Measurements from ENCODE around the gene KRT4. TPM values are rescaled to one million over a fixed set of nuclear protein-coding genes. Genes with fewer than 3 reads are reported as not detected.
A peak's percentile ranks its signal among the peaks of the same experiment; 100 is the strongest.

KRT4 gene
- polyA plus RNA-seq, 12 donors, result 0.23 to 677 (median 88.5) TPM; not detected in 6

- DNase-seq, result no peak
Observed at GRCh38 chr12:52794479-52795331, 19.2 kb downstream of the KRT4 start.

- no peak for DNase-seq
Observed at GRCh38 chr12:52792185-52793029, 21.5 kb downstream of the KRT4 start.

- DNase-seq, result no peak
Observed at GRCh38 chr12:52791271-52792184, 22.4 kb downstream of the KRT4 start.

DNA sequence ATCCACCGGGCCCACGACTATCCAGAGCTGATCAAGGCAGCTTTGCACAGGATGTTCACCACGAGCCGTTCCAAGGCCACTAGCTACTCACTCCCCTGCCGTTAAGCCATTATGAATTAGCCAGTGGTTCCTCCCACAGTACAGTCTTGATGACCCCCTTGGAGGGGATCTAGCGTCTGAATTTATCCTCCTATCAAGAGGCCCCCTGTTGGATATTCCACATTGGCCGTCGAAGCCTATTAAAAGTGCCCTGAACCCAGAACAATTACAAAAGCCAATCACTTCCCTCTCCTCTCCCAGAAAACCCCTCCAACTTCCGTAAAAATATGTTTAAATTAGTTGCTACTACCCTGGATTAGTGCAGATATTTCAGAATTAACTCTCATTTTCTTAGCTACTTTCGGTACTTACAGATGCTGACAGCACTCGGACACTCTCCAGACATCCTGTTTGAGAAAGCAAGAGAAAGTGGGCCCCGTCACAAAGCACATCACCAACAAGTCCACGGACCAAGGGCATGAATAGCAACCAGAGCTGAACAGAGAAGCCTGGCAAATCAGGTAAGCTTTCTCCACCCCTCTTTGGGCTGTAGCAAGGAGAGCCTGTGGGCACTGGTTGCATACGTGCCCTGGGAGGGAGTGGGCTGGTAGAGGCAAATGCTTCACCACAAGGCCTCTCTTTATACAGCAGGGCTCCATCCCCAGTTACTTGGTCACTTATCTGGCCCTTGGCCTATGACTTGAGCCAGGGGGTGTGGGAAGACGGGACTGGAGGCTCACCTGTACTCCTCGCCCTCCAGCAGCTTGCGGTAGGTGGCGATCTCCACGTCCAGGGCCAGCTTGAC is 23.3 kb downstream of the KRT4 start:
- DNase-seq, result no peak

DNA sequence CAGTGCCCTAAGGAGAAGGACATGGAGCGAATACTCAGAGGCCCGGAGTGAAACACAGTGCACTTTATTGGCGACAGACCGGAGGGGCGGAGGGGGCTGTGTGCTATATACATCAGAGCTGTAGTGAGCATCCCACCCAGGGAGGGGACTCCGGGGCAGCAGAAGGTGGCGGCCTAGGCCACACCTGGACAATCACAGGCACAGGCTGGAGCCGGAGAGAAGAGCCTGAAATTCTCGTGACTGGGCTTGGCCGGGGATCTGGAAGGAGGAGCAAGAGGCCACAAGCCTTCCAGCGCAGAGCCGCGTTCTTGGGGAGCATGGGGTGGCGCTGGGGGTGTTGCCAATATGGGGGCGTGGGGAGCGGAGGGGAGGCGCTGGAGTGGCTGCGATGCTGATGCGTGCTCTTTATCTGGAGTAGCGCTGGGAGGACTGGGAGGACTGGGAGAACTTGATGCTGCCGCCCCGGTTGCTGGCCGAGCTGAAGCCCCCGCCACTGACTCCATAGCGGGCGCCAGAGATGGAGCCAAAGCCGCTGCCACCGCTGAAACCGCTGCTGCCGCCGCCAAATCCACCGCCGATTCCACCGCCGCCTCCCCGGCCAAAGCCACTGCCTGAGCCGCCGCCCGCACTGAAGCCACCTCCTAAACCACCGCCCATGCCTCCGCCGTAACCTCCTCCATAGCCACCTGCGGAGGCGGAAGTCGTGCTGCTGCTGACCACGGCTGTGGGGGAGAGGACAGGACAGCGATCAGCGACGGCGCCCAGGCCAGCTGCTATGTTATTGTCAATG is 24.1 kb downstream of the KRT4 start:
- DNase-seq, result peak; percentile 7

- no peak for DNase-seq
Observed at GRCh38 chr12:52788876-52789636, 24.9 kb downstream of the KRT4 start.

- DNase-seq, result no peak
Observed at GRCh38 chr12:52788192-52788875, 25.6 kb downstream of the KRT4 start.

GRCh38 chr12:52787324-52788191 is 26.4 kb downstream of the KRT4 start:
- peak; percentile 39 for DNase-seq

DNA sequence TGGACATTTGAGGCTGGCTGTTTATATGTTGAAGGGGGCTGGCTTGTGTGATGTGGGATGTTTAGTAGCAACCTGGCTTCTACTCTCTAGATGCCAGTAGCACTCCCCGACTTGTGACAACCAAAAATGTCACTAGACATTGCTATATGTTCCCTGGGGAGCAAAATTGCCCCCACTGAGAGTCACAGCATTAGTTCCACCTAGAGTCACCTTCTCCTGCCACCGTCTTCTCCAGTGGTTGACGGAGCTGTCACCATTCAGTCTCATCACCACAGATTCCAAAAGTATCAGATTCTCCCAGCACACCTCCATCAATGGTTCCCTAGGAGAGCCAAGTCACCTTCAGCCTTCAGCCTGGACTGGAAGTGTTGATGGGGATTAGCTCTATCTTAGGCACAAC is 29.0 kb downstream of the KRT4 start:
- no peak for DNase-seq

GRCh38 chr12:52783563-52784316 is 30.2 kb downstream of the KRT4 start:
- no peak for DNase-seq

DNA sequence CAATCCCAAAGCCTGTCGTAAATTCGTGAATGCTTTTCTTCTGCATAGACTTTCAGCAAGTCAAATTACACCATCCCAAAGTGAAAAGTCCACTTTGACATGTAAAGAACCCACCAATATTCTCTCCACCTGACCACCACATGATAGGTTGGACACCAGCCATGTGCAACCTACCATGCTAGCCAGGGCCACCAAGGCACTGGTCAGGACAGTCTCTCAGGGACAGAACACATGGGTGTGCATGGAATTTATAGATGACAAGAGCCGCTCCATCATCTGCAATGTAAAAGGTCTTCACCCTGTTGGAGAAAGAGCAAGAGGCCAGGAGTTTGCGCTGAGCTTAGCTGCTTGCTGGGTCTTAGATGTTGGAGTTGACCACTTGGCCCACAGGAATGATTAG is 31.4 kb downstream of the KRT4 start:
- DNase-seq, result no peak

DNA sequence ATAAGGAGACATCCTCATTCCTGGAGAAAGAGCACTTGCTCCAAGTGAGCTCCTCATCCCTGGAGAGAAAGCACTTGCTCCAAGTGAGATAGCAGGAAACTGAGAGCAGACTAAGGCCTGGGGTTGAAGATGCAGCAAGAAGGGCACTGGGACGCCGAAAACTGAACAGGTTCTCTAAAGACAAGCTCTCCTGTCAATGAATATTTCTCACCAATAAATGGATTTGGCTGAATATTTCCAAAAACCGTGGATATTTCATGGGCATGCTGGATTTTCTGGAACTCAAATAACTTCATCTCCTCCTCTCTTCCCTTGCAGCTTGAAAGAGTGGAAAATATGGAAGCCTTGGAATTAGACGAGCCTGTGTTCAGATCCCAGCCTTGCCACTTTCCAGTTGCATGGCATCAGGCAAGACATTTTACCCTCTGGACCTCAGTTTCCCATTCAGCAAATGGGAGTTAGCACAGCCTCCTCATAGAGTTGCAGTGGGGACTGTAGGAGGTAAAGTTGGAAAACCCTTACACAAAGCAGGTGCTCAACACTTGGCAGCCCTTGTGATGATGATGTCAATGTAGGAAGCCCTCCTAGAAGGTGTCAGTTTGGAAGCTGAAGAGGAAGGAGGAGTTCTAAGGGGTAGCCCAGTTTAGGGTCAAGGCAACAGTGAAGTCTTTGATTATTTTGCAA is 32.4 kb downstream of the KRT4 start:
- no peak for DNase-seq

DNA sequence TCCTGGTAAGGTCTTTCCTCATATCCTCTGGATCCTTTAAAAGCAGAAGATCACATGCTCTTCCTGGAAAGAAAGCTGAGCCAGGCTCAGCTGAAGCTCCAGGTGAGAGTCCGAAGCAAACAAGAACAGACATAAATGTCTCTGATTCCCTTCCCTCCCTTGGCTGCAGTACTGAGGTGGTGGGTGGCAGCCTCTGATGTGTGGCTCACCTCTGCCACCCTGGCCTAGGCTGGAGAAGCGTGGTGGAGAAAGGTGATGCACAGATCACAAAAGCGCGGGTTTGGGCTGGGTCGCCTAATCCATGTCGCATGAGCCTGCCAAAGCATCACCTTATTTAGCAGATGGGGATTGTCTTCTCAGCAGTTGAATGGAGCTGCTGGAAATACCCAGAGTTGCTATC is 34.0 kb downstream of the KRT4 start:
- no peak for DNase-seq

DNA sequence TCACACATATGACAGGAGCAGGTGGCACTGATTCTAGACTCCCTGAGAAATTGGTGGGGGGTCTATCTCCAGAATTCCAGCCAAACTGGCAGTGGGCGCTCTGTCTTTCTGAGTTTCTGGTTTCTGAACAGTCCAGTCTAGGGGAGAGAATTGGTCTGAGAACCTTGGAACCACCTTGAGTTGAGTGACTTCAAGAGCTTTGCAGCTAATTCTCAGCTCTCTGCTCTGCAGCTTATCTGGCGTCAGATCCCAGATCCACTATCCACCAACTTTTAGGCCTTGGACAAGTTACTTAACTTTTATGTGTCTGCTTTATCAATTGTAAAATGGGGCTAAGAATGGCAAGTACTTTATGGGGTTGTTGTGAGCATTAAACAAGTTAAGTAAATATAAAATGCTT is 35.1 kb downstream of the KRT4 start:
- DNase-seq, result no peak

DNA sequence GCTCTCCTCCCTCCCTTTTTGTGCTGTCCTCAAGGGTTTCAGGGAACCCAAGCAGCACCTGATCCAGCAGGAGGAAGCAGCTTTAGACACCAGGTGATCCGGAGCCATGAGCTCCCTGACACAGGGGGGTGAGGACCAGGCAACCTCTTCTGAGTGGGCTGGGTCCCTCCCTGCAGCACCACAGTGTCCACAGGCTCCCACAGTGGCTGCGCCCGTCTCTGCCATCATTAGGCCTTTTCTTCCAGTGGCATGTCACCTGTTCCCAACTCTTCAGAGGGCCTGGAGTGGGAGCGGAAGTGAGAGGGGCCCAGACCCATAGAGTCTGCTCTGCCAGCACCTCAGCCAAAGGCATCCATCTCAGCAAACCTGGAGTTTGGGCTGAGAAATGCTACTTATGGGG is 36.4 kb downstream of the KRT4 start:
- DNase-seq, result no peak

GRCh38 chr12:52776913-52777395 is 37.0 kb downstream of the KRT4 start, which contains the start of gene KRT76:
KRT76 (minus strand) TSS chr12:52777345; CDS start chr12:52777291, 54 bp downstream.
- DNase-seq, result no peak
